Measurements from ENCODE around the gene FLNB.
"Not testable (repeated sequence)": the region's sequence is repeated elsewhere in the genome, so short reads cannot be mapped to it uniquely, and the experiment has no call there.

The FLNB gene

DNA sequence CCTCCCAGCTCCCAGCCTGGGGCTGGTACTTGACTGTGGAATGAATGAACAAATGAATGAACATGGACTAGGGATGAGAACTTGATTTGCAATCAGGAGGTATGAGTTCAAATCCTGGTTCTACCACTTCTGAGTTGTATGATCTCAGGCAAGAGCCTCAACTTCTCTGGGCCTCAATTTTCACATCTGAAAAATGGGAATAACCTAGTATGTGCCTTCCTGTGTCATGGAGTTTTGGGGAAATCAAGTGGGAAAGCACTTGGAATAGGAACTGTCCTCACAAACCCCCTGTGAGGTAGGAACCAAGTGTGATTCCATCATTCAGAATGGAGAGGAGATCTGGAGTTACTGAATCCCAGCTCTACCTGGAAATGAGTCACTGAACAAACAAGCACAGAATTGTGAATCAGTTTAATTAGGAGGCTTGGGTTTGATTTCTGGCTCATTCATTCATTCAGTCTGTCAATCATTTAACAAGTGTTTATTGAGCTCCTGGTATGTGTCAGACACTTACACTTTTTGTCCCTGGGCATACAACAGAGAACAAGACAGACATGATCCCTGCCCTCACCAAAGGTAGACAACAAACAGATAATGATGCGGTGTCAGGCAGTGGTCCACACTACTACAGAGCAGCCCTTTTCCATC, 172.8 kb downstream of the FLNB start:
- peak; percentile 91 for DNase-seq (ENCODE audit: low spot score)

DNA sequence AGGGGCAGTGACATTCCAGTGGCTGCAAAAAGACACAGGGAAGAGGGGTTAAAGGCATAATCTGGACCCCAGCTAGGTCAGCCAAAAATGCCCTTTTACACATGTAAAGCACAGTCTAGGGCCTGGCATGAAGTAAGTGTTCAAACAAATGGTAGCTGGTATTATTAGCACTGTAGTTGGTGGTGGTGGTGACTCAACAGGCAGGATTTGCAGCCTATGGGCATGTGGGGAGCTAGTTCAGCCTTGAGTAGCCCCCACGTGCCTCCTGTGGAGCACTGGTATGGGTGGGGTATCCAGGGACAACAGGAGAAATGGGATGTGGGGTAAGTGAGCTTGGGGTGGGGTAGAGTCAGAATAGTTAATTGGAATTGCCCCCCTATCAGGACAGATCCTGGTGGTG, 175.0 kb downstream of the FLNB start:
- no peak for DNase-seq (ENCODE audit: low spot score)

DNA sequence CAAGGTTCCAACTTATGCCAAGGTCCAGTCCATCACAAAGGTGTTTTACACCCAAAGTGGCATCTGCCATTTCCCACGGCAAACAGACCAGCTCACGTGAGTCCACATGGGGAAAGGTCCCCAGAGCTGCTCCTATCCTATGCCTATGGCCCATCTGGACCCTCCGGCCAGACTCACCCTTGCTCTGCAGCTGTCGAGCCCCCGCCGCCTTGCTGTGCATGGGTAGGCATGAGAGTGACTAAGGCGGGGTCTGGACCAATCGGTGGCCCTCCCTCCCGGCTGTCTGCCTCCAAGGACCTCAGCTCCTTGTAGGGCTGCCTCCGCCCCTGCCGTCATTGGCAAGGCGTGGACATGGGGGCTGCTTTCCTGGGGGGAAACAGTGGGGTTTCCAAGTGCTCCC, 175.7 kb downstream of the FLNB start:
- DNase-seq (ENCODE audit: low spot score) = no peak

DNA sequence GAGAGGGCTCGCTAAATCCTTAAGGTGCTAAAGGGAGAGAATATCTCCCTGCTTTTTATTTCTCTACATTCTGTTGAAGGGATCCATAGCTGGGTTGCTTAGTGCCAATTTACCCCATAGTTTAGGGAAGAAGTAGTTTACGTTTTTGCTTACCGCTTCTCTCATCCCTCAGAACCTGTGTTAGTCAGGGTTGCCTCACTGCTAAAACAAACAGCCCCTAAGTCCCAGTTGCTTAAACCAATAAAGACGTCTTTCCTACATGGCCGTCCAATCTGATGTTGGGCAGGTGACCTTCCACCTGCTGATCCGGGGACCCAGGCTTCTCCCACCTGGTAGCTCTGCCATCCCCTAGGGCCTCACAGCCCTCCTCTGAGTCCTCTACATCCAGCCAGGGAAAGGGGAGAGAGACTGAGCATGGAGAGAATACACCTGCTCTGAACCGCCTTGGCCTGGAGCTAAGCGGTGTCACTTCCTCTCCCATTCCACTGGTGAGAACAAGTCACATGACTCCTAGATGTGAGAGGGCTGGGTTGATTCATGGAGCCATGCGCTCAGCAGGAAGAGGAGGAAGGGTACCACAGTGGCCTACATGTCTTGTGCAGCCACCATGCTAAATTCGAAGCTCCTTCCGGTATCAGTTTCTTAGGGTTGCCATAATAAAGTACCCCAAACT, 176.2 kb downstream of the FLNB start:
- DNase-seq (ENCODE audit: low spot score) = no peak

DNA sequence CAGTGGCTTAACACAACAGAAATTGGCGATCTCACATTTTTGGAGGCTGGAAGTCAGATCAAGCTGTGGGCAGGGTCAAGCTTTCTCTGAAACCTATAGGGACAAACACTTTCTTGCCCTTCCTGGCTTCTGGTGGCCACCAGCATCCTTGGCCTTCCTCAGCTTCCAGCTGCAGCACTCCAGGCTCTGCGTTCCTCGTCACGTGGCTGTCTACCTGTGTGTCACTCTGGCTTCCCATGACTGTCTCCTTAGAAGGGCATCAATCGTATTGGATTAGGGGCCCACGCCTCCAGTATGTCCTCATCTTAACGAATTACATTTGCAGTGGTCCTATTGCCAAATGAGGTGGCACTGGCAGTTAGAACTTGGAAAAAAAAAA, 176.7 kb downstream of the FLNB start:
- DNase-seq (ENCODE audit: low spot score) = no peak

DNA sequence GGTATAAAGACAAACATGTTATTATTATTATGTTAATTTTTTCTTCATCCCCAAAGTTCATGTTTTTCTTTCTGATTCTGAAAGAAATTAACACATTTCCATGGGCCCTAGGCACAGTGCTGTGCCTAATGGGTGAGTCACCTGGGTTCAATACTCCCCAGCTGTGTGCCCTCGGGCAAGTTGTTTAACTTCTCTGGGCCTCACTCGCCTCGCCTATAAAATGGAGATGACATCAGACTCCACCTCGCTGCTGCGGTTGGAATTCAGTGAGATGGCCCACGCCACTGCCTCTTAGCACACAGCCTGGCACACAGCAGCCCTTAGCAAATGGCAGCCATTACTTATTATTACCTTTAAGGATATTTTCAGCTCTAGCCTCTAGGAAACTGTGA, 179.9 kb downstream of the FLNB start:
- DNase-seq (ENCODE audit: low spot score) = peak; percentile 50

DNA sequence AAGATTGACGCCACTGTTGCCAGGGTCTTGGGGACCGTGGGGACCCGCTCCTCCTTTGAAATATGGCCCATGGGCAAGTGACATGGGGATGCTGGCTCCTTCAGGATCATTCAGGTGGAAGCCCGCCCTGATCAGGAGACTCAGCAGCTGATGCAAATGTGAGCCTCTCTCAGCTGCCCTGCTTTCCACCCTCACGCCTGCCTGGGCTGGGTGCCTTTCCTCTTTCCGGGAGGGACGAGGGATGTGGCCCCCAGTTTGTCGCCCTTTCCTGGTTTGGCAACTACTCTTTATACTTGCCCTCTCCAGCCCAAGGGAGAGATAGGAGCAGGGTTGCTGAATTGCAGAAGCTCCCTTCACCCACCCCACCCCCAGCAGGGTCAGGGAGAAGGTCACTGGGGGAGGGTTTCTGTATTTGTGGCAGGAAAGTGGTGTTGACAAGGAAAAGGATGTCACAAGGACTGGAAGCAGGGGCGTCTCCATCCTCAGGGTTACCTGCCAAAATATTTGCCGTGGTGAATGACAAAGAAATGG, 180.8 kb downstream of the FLNB start:
- no peak for DNase-seq (ENCODE audit: low spot score)

DNA sequence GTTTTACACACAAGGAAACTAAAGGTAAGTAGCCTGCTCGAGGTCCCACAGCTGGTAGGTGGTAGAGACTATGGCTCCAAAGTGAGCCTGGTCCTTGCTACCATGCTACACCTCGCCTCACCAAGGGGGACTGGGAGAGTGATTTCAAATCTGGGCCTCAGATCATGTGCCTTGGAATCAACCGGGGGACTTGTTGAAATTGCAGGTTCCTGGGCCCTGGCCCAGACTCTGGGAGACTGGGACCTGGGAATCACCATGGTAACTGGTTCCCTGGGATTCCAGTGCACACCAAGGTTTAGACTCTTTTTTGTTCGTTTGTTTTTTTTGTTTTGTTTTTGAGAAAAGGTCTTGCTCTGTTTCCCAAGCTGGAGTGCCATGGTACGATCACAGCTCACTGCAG, 181.5 kb downstream of the FLNB start:
- no peak for DNase-seq (ENCODE audit: low spot score)

DNA sequence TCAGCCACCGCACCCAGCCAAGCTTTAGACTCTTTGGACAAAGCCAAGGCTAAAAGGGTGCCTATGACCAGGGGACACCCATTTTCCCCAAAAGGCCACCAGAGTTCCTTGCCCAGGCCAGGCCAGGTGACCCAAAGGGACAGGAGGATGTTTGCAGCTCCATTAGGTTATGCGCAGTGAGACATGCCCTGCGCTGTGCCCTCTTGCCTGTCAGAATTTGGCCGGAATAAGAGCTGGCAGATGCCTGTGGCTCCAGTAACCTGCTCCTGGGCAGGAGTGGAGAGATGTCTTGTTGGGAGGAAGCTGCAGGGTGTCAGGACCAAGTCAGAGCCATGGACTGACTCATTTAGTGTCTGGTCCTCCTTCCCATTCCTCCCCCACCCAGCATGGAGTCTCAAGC, 182.1 kb downstream of the FLNB start:
- DNase-seq (ENCODE audit: low spot score) = no peak

DNA sequence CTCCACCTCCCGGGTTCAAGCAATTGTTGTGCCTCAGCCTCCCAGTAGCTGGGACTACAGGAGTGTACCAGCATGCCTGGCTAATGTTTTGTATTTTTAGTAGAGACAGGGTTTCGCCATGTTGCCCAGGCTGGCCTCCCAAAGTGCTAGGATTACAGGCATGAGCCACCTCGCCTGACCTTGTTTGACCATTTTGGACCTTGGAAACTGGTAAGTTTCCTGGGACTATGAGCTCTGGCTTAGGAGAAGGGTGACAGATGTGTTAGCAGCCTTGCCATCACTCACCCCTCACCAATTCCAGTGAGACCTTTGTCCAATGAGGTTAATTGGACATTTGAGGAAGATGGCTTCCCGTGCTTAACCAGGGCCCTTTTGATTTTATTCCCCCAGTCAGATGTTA, 182.7 kb downstream of the FLNB start:
- no peak for DNase-seq (ENCODE audit: low spot score)

DNA sequence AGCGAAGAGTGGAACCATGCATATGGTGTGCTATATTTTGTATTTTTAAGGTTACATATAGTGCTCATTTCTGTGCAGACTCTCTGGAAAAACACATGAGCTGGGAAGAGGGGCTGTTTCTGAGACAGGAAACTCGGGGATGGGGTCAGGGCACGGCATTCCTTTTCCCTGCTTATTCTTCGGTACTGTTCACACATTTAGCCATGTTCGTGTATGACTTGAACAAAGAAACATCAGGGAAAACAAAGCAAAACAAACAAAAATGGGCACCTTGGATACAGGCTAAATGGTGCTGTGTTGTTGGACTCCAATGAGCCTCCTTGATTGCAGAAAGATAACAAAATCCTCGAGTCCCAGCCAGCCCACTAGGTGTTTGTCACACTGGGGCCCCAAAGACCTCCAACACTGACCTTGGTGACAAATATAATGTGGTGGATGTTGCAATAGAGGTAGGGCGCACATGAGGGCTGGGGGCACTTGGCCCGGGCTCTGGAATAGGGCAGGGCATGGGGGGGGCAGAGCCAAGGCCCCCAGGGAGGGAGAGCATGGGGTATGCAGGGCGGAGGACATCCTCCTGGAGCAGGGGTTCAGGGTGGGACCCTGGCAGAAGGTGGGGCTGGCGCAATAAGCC, 183.3 kb downstream of the FLNB start:
- no peak for DNase-seq (ENCODE audit: low spot score)

DNA sequence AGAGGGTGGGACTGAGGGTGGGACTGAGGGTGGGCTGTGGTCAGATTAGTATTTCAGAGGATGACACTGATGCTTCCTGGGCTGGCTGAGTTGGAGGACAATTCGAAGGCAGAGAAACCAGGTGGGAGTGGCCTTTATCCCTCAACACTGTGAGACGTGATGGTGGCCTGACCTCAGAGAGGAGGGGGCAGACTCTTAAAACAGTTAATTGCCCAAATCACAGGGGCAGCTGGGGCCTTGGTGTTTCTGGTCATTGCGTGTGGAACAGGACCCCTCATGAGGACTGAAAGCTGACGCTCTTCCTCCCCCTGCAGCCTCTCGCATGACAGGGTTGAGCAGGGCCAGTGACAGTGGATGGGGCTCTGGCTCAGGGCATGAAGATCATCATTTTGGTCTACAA, 183.8 kb downstream of the FLNB start:
- DNase-seq (ENCODE audit: low spot score) = no peak

DNA sequence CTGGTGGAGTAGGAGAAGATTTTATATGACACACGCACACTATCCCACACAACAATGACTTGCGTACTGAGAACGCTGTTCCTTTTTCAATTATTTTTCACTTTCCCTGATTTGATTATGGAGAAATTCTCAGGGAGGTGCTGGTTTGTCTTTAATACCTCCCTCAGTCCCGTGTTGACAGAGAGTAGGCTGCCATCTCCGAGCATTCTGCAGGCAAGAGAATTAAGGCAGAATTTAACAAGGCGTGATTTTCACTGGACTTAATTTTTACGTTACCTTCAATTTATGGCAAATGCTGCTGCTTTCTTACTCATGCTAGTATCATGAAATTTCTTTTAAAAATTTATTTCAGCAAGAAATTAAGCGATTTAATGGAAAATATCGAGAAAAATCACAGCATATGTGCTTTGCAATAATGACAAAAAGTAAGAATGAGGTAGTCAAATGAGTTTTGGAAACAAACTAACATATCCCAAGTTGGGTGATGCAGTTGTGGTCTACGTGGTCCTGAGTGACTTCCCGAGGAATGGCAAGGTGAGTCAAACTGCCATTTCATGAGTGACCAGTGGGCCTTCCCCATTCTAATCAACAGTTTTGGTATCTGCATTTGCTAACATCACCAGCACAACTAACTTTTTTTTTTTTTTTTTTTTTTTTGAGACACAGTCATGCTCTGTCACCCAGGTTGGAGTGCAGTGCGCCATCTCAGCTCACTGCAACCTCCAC, 185.6 kb downstream of the FLNB start:
- DNase-seq (ENCODE audit: low spot score) = no peak

DNA sequence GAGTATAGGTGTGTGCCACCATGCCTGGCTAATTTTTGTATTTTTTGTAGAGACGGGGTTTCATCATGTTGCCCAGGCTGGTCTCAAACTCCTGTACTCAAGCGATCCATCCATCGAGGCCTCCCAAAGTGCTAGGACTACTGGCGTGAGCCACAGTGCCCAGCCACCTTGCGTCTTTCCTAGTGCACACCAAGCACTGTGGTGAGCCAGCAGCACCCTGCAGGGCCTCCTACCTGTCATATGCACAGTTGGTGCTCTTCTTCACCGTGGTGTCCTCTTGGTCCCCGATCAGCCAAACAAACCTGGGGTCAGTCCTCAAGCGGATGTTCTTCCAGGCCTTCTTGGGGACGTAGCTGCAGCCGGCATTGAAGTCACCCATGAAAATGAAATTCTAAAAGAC, 189.4 kb downstream of the FLNB start:
- DNase-seq (ENCODE audit: low spot score) = no peak

DNA sequence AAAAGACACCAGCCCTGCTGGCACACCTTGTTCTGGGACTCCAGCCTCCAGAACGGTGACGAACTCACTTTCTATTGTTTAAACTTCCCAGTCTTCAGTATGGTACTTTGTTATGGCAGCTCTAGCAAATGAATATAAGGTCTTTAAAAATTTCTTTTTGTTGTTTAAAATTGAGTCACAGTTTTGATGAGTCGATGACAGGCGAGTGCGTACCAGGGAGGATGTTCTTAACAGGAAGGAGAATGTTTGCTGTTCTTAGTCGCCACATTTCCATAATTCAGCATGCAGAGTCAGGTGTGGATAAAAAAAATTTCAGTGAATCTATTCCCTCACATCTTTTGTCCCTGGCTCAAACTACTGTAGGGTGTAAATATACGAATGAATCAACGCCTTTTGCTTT, 190.1 kb downstream of the FLNB start:
- DNase-seq (ENCODE audit: low spot score) = no peak

DNA sequence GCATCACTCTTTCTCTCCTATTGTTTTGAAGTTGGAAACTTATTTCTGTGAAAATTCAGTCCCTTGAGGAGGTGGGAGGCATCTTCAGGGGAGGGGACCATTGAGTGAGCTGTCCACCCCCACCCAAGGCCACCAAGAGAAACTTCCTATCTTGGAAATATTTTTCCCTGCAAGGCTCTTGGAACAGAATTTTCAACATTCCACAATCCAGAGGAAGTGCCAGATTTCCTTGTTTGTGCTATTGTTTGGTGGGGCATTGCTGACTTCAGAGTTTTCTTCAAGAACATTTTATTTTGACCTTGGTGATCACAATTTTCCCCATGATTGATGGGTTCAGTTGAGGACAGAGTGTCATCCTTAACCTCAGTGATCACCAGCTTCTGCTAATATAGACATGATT, 190.6 kb downstream of the FLNB start:
- DNase-seq (ENCODE audit: low spot score) = no peak

DNA sequence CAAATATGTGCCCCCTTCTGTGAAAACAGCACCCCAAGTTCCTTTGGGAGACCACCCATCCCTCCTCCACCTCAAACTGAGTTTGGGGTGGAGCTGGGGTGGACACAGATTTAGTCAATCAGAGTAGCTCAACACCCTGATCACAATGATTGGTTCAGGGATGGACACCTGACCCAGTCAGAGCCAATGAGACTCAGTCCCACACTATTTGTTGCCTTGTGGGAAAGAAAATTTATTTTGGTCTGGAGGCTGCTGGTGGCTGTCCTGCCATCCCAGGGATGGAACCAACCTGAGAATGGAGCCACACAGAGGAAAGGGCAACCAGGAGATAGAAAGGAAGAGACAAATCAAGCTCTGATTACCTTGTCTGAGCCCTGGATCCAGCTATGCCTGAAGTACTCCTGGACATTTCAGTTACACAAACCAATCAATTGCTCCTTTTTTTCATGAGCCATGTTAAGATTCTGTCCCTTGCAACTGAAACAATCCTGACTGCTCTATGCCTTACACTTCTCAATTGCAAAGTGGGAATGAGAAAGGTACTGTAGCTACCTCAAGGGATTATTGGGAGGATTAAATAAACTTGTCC, 192.0 kb downstream of the FLNB start:
- DNase-seq (ENCODE audit: low spot score) = no peak

DNA sequence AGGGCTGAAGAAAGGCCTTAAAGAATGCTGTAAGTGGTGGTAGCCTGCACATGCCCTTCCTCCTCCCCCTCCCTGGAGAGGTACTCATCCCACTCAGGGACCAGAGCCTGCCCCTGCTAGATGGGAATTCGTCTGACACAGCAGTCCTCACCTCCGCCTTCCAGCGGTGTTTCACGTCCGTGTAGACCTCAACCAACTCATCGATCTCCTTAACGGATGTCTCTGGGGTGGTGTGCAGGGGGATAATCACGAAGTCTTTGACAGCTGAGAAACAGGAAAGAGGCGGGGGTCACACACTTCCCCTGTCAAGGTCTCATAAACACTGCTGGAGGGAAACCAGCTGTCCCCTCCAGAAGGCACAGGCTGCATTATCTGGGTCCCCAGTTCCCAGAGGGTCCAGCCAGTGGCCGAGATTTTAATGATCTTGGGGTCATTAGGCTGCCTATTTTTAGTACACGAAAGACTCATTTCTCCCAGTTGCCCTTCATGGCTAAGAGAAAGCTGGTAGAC, 192.7 kb downstream of the FLNB start:
- no peak for DNase-seq (ENCODE audit: low spot score)

DNA sequence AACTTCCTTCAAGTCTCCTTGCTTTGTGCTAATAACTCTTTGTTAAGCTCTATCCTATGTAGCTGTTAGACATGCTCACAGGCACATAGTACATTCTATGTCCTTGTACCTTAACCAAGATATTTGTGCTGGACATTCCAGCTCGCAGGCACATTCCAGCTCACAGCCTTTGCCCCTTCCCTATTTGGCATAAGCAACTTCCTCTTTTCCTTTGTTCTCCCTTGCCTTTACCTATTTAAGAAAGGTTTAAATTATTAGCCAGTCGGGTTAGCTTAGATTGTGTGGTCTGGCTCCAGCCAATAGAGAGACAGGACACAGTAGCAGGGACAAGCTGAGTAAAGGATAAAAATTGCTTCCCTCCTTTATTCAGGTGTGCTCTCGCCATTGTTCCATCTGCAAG, 193.2 kb downstream of the FLNB start:
- DNase-seq (ENCODE audit: low spot score) = not testable (repeated sequence)

DNA sequence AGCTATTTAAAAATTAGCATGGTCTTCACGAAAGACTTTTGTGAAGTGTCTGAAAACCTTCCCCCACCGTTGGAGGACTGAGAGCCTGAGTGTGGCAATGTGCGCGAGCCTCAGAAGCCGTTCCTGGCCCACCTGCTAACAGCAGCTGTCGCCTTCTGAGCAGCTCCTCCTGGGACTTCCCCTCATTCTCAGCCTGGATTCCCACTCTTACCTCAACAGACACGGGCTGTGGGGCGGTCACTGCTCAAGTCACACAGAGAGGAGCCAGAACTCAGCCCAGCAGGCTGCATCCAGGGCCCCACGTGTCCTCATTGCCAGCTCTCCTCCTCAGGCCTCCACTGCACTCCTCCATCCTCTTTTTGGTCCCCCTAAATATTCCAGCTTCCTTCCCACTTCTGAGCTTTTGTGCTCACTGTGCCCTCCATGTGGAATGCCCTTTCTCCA, 194.7 kb downstream of the FLNB start:
- DNase-seq (ENCODE audit: low spot score) = no peak

DNA sequence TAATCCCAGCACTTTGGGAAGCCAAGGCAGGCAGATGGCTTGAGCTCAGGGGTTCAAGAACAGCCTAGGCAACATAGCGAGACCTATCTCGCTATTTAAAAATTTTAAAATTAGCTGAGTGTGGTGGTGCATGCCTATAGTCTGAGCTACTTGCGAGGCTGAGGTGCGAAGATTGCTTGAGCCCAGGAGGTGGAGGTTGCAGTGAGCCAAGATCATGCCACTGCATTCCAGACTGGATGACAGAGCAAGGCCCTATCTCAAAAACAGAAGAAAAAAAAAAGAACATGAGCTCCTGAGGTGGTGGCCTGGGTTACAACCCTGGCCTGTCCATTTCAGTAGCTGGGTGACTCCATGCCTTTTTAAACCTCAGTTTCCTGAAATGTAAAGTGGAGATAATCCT, 195.3 kb downstream of the FLNB start:
- DNase-seq (ENCODE audit: low spot score) = no peak

DNA sequence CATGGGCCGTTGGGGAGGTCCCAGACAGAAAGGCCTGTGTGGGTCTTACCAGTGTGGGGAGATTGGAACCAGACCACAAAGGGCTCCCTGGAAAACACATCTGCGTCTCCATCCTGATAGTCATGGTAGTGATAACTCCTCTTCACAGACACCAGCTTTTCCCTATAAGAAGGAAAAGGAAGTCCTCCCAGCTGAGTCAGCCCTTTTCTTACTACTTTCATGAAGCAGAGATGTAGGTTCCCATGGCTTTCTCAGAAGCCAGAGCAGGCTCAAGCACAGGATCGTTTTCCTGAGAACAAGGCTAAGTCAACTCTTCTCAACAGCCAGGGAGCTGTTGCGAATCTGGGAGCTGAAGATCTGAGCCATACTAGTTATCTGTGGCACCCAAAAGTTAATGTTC, 196.5 kb downstream of the FLNB start:
- DNase-seq (ENCODE audit: low spot score) = no peak
